Esophagus squamous epithelium (tissue), 5 donors: ENCODE measurements around the gene PXT1. TPM values are rescaled to one million over a fixed set of nuclear protein-coding genes. Genes with fewer than 3 reads are reported as not detected.

Experiments
- DNase-seq: peaks from one replicate; lab custom pipeline; 2025; lab: John Stamatoyannopoulos, UW
- H3K27ac ChIP-seq, 4 donors: fragments of 200-600 bp; sonication (generic); one replicate each; pipeline ENCODE4 v1.5.1; 2016 to 2019; ENCODE audit warnings: mild to moderate bottlenecking in 1 of 4
- H3K27me3 ChIP-seq, 4 donors: fragments of 200-600 bp; sonication (generic); 1 replicate in 3 of 4; 2 replicates in 1 of 4; pipeline versions ENCODE4 v1.5.1 to v1.6.0; 2017 to 2021; ENCODE audit warnings: antibody characterized with exemption in 1 of 4
- H3K36me3 ChIP-seq, 3 donors: fragments of 200-600 bp; sonication (generic); one replicate each; pipeline ENCODE4 v1.5.1; 2016 to 2019
- H3K4me1 ChIP-seq, 3 donors: fragments of 200-600 bp; sonication (generic); one replicate each; pipeline ENCODE4 v1.5.1; 2017 to 2019
- H3K4me3 ChIP-seq, 4 donors: fragments of 200-600 bp; sonication (generic); 1 replicate in 3 of 4; 2 replicates in 1 of 4; pipeline ENCODE4 v1.5.1; 2016 to 2019; ENCODE audit warnings: mild to moderate bottlenecking in 2 of 4, moderate library complexity in 1 of 4
- H3K9me3 ChIP-seq, 3 donors: fragments of 200-600 bp; sonication (generic); one replicate each; pipeline ENCODE4 v1.5.1; 2016 to 2019
- CTCF ChIP-seq, 6 experiments: fragments of 450-650 bp in 4 of 6; fragments of 200-600 bp in 2 of 6; sonication (generic) in 2 of 6; IDR thresholded peaks; one replicate each; pipeline ENCODE4 v1.5.1; 2016 to 2019; ENCODE audit warnings: antibody characterized with exemption in 6 of 6, mild to moderate bottlenecking in 4 of 6, moderate library complexity in 4 of 6
- POLR2A ChIP-seq, 4 donors: fragments of 450-650 bp; IDR thresholded peaks; one replicate each; pipeline ENCODE4 v1.6.1; 2017; ENCODE audit warnings: antibody characterized with exemption in 4 of 4, mild to moderate bottlenecking in 4 of 4, moderate library complexity in 3 of 4
- WGBS, 2 donors: methylation state at CpG; one replicate each; pipeline ENCODE4 v1.1.5; 2018; 5-methylcytosine and 5-hydroxymethylcytosine counted together
- intact Hi-C: fragments of 100-400 bp; cut with DNase I; formaldehyde crosslinking; loops from one replicate; pipeline ENCODE4 v1.15.0; 2022
- total RNA-seq, 4 donors: library from RNA; depleted of rRNA; stranded (reverse); fragments of >200 nt; gene quantifications; one replicate each; pipeline ENCODE4 v1.1.0, GENCODE V29; 2016
- donor health status: DM: yes; HTN: yes; CAD: no.

Gene PXT1
- total RNA-seq, 4 donors from 2014 or later, result not detected

- H3K36me3 ChIP-seq, result no peaks in the 10 kb centered on the region
- DNase-seq, result peak; percentile 37
- intact Hi-C loops, result loop anchor here (10.0 kb wide), 1 partner anchor 163 kb away; no protein-coding TSS in a partner anchor
- TF ChIP-seq CTCF (IDR thresholded peaks at IDR 0.05), result no peak
- TF ChIP-seq POLR2A (IDR thresholded peaks at IDR 0.05), result peak in 1 of 4 donors; percentile 70
- H3K4me3 ChIP-seq, result peak overlapping the region in 2 of 4 donors; percentile 89 to 90
- H3K27me3 ChIP-seq, result no peaks in the 10 kb centered on the region
- no peaks in the 10 kb centered on the region for H3K9me3 ChIP-seq
- WGBS, 2 donors, result 15% methylated on average over 8 of the region's 8 CpGs
- H3K27ac ChIP-seq, result peak overlapping the region; percentile 97 to 99 (median 98)
- H3K4me1 ChIP-seq, result peaks cover 15 to 48% (median 28%) of the 10 kb centered on the region in 3 donors
These were observed 1.3 kb downstream of the PXT1 start for GRCh38 chr6:36441307-36441894.

DNA sequence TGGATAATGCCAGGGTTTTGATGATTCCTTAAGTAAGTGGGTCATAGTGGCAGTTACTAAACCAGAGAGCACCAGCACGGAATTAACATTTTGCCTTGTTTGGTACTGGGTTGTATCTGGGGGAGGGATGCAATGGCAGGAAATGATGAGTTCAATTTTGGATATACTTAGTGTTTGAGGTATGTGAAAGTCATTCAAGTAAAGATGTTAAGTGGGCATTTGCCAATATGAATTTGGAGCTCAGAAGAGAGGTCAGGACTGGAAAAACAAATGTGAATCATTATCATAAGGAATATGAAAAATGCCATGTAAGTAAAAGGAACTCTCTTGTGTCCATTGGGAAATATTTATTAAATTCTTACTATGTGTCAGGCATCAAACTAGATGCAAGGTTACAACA lies 6.2 kb downstream of the PXT1 start:
- Histone ChIP-seq H3K27me3 (no peaks in the 10 kb centered on the region), H3K4me3 (no peak overlapping the region), H3K36me3 (no peaks in the 10 kb centered on the region), H3K27ac (no peak overlapping the region), H3K9me3 (no peaks in the 10 kb centered on the region), H3K4me1 (peaks cover 0 to 8% (median 5%) of the 10 kb centered on the region in 3 donors)
- WGBS, 2 donors, result 72 to 90% methylated on average over 1 of the region's 1 CpG
- DNase-seq, result no peak
- TF ChIP-seq POLR2A (IDR thresholded peaks at IDR 0.05), result no peak
- no peak for TF ChIP-seq CTCF (IDR thresholded peaks at IDR 0.05)
- intact Hi-C loops, result loop anchor here (10.0 kb wide), 1 partner anchor 238 kb away; the partner anchor contains the start of gene CDKN1A

DNA sequence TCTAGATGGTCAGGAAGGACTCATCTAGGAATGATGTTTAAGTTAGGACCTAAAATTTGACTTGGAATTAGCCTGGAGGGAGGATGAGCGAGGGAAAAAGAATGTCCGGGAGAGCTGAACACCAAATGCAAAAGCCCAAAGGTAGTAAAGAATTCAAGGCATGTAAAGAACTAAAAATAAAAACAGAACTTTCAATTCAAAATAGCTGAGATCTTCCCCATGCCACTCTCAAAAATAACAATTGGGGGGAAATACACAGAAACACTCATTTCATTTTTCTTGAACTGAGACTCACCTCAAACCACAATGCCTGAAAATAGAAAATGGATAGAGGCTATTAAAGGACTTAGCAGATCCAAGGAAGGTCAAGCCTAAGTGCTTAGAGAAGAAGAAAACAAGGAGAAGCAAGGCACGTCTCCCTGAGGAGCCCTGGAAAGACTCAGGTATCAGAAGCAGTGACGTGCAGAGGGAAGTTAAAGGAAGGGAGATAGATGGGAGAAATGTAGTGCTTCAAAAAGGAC lies 10.4 kb downstream of the PXT1 start:
- WGBS, 2 donors, result 72 to 74% methylated on average over 4 of the region's 4 CpGs
- no peak for DNase-seq
- no peaks in the 10 kb centered on the region for H3K36me3 ChIP-seq
- no peak for TF ChIP-seq POLR2A (IDR thresholded peaks at IDR 0.05)
- no peak for TF ChIP-seq CTCF (IDR thresholded peaks at IDR 0.05)
- H3K4me1 ChIP-seq, result no peaks in the 10 kb centered on the region
- H3K9me3 ChIP-seq, result no peaks in the 10 kb centered on the region
- no peak overlapping the region for H3K4me3 ChIP-seq
- H3K27me3 ChIP-seq, result no peaks in the 10 kb centered on the region
- H3K27ac ChIP-seq, result no peak overlapping the region
- intact Hi-C loops, result loop anchor here (10.0 kb wide), 1 partner anchor 243 kb away; the partner anchor contains the start of gene CDKN1A

- WGBS, 2 donors, result 85 to 88% methylated on average over 4 of the region's 4 CpGs
- no peaks in the 10 kb centered on the region for H3K9me3 ChIP-seq
- intact Hi-C loops, result loop anchor here (10.0 kb wide), 1 partner anchor 244 kb away; the partner anchor contains the start of gene CDKN1A
- H3K4me1 ChIP-seq, result no peaks in the 10 kb centered on the region
- H3K27me3 ChIP-seq, result no peaks in the 10 kb centered on the region
- no peak for TF ChIP-seq POLR2A (IDR thresholded peaks at IDR 0.05)
- no peak for TF ChIP-seq CTCF (IDR thresholded peaks at IDR 0.05)
- no peak overlapping the region for H3K27ac ChIP-seq
- no peak for DNase-seq
- H3K36me3 ChIP-seq, result no peaks in the 10 kb centered on the region
- no peak overlapping the region for H3K4me3 ChIP-seq
These were observed 11.5 kb downstream of the PXT1 start for GRCh38 chr6:36431197-36431596.

DNA sequence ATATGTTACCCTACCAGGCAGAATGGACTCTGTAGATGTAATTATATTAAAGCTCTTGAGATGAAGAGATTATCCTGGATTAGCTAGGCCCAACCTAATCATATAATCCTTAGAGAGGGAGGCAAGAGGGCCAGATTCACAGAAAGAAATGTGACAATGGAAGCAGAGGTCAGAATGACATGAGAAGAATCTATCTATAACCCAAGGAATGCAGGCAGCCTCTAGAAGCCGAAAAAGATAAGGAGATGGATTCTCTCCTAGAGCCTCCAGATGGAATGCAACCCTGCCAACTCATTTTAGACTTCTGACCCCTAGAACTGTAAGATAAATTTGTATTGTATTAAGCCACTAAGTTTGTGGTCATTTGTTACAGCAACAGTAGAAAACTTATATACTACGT lies 12.3 kb downstream of the PXT1 start:
- DNase-seq, result no peak
- Histone ChIP-seq H3K4me3 (no peak overlapping the region), H3K27ac (no peak overlapping the region), H3K27me3 (no peaks in the 10 kb centered on the region), H3K36me3 (no peaks in the 10 kb centered on the region), H3K4me1 (peaks cover 0 to 4% (median 0%) of the 10 kb centered on the region in 3 donors), H3K9me3 (no peaks in the 10 kb centered on the region)
- 81% methylated on average over 2 of the region's 2 CpGs for WGBS, 2 donors
- intact Hi-C loops, result loop anchor here (10.0 kb wide), 1 partner anchor 244 kb away; the partner anchor contains the start of gene CDKN1A
- TF ChIP-seq CTCF (IDR thresholded peaks at IDR 0.05), result no peak
